Posterior cingulate gyrus (tissue), 11 donors: ENCODE data around the gene NFATC1.

ENCODE experiments used
- DNase-seq, 10 donors: peaks; one replicate each; pipeline versions ENCODE4 v3.0.0 to v3.0.0-alpha.2; 2020 to 2021; ENCODE audit warnings: mixed read lengths in 3 of 10
- intact Hi-C: fragments of 100-400 bp; cut with DNase I; formaldehyde crosslinking; loops from one replicate; pipeline ENCODE4 v1.15.1; 2023

The NFATC1 gene

GRCh38 chr18:79540161-79540903 lies 144.6 kb downstream of the NFATC1 start:
- peak in 2 of 10 donors; percentile 76 to 81 for DNase-seq
- intact Hi-C loops: no loop called here

- DNase-seq: peak in 2 of 10 donors; percentile 57 to 59
- intact Hi-C loops: no loop called here
These were observed 145.2 kb downstream of the NFATC1 start for GRCh38 chr18:79540904-79541282.

GRCh38 chr18:79542213-79542612 lies 146.5 kb downstream of the NFATC1 start:
- intact Hi-C loops: no loop called here
- DNase-seq: no peak

- peak in 6 of 10 donors; percentile 10 to 91 (median 70) for DNase-seq
- intact Hi-C loops: no loop called here
These were observed 147.4 kb downstream of the NFATC1 start for GRCh38 chr18:79542876-79543750.

GRCh38 chr18:79543861-79544385 lies 148.2 kb downstream of the NFATC1 start:
- peak in 2 of 10 donors; percentile 73 to 78 for DNase-seq
- intact Hi-C loops: no loop called here

- peak in 2 of 10 donors; percentile 55 to 69 for DNase-seq
These were observed 148.7 kb downstream of the NFATC1 start for GRCh38 chr18:79544386-79544963.

GRCh38 chr18:79545255-79545654 lies 149.5 kb downstream of the NFATC1 start:
- DNase-seq: peak in 2 of 10 donors; percentile 63 to 67
- intact Hi-C loops: no loop called here

More at GRCh38 chr18:79544386-79544963, 148.7 kb downstream of the NFATC1 start:
- intact Hi-C loops: no loop called here

- DNase-seq: peak in 2 of 10 donors; percentile 74 to 78
- intact Hi-C loops: no loop called here
These were observed 150.0 kb downstream of the NFATC1 start for GRCh38 chr18:79545736-79546171.

GRCh38 chr18:79546781-79547272 lies 151.1 kb downstream of the NFATC1 start:
- DNase-seq: peak in 4 of 10 donors; percentile 50 to 84 (median 66)
- intact Hi-C loops: no loop called here

GRCh38 chr18:79547413-79548076 lies 151.8 kb downstream of the NFATC1 start:
- intact Hi-C loops: no loop called here
- DNase-seq: peak in 2 of 10 donors; percentile 77 to 80

- DNase-seq: peak in 2 of 10 donors; percentile 84 to 85
- intact Hi-C loops: no loop called here
These were observed 152.3 kb downstream of the NFATC1 start for GRCh38 chr18:79548077-79548450.

GRCh38 chr18:79548621-79548985 lies 152.9 kb downstream of the NFATC1 start:
- DNase-seq: no peak
- intact Hi-C loops: no loop called here

GRCh38 chr18:79548986-79549637 lies 153.4 kb downstream of the NFATC1 start:
- DNase-seq: peak in 2 of 10 donors; percentile 71 to 80
- intact Hi-C loops: no loop called here

GRCh38 chr18:79549638-79550000 lies 153.9 kb downstream of the NFATC1 start:
- intact Hi-C loops: no loop called here
- peak in 1 of 10 donors; percentile 58 for DNase-seq

GRCh38 chr18:79552140-79552631 lies 156.5 kb downstream of the NFATC1 start:
- intact Hi-C loops: no loop called here
- DNase-seq: peak in 2 of 10 donors; percentile 58 to 78

- intact Hi-C loops: no loop called here
- peak in 2 of 10 donors; percentile 73 to 74 for DNase-seq
These were observed 157.0 kb downstream of the NFATC1 start for GRCh38 chr18:79552696-79553095.

- peak in 2 of 10 donors; percentile 52 to 82 for DNase-seq
- intact Hi-C loops: no loop called here
These were observed 157.4 kb downstream of the NFATC1 start for GRCh38 chr18:79553154-79553553.

GRCh38 chr18:79553696-79554095 lies 158.0 kb downstream of the NFATC1 start:
- DNase-seq: peak in 2 of 10 donors; percentile 50 to 76
- intact Hi-C loops: no loop called here

- intact Hi-C loops: no loop called here
- peak in 2 of 10 donors; percentile 49 to 53 for DNase-seq
These were observed 158.6 kb downstream of the NFATC1 start for GRCh38 chr18:79554321-79554720.
